Nephron progenitor cell (in vitro differentiated cells): Measurements from ENCODE around the gene ABCC5.

Experiments used
- DNase-seq: peaks from one replicate; pipeline ENCODE4 v3.0.0; 2021
- H3K27ac Mint-ChIP-seq: 2 replicates; pipeline ENCODE4 v1.8.0; 2021; ENCODE audit warnings: mild to moderate bottlenecking, moderate library complexity, mixed read lengths
- H3K27me3 Mint-ChIP-seq: 2 replicates; pipeline ENCODE4 v1.8.0; 2021; ENCODE audit warnings: mild to moderate bottlenecking, low read depth, mixed read lengths; ENCODE audit not compliant: poor library complexity
- H3K36me3 Mint-ChIP-seq: 2 replicates; pipeline ENCODE4 v1.8.0; 2021; ENCODE audit warnings: low read depth, mixed read lengths
- H3K4me1 Mint-ChIP-seq: 2 replicates; pipeline ENCODE4 v1.8.0; 2021; ENCODE audit warnings: mixed read lengths
- H3K4me3 Mint-ChIP-seq: 2 replicates; pipeline ENCODE4 v1.8.0; 2021; ENCODE audit warnings: mild to moderate bottlenecking, moderate library complexity, mixed read lengths
- H3K9me3 Mint-ChIP-seq: 2 replicates; pipeline ENCODE4 v1.8.0; 2021; ENCODE audit warnings: mild to moderate bottlenecking, moderate library complexity, mixed read lengths
- TF ChIP-seq, protein P1 (sequence below): fragments of 200-600 bp; sonication (generic); IDR thresholded peaks from 2 replicates; pipeline ENCODE4 v1.5.0; 2021; ENCODE audit warnings: antibody characterized with exemption

Gene ABCC5

GRCh38 chr3:183884427-183885296 lies 133.0 kb downstream of the ABCC5 start, which contains the start of gene PARL:
TSS of gene PARL (minus strand) at chr3:183884880. CDS start at chr3:183884846, 34 bp downstream.
- peaks cover 32% of the 10 kb centered on the region for H3K4me1 Mint-ChIP-seq
- H3K27ac Mint-ChIP-seq = peak within 1 kb of the TSS; percentile 89
- peak; percentile 98 for DNase-seq
- no peaks in the 10 kb centered on the region for H3K9me3 Mint-ChIP-seq
- peaks cover 35% of the 10 kb centered on the region for H3K27me3 Mint-ChIP-seq
- peaks cover 4% of the 10 kb centered on the region for H3K36me3 Mint-ChIP-seq
- TF ChIP-seq, protein P1, sequence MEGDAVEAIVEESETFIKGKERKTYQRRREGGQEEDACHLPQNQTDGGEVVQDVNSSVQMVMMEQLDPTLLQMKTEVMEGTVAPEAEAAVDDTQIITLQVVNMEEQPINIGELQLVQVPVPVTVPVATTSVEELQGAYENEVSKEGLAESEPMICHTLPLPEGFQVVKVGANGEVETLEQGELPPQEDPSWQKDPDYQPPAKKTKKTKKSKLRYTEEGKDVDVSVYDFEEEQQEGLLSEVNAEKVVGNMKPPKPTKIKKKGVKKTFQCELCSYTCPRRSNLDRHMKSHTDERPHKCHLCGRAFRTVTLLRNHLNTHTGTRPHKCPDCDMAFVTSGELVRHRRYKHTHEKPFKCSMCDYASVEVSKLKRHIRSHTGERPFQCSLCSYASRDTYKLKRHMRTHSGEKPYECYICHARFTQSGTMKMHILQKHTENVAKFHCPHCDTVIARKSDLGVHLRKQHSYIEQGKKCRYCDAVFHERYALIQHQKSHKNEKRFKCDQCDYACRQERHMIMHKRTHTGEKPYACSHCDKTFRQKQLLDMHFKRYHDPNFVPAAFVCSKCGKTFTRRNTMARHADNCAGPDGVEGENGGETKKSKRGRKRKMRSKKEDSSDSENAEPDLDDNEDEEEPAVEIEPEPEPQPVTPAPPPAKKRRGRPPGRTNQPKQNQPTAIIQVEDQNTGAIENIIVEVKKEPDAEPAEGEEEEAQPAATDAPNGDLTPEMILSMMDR = peak; percentile 84
- peak within 1 kb of the TSS; percentile 99 for H3K4me3 Mint-ChIP-seq

DNA sequence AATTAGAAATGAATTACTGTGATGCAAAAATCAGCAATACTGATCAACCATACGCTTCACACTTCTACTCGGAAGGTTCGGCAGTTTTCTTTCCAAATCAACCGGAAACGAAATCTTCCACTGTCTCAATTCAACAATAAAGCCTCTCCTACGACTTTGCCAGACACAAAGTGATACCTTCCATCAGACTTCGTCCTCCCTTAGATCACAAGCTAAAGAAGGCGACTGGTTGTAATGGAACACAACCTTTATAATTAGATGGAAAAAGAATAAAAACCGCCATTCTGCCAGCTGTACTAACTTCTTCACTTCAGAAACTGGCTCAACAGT lies 133.6 kb downstream of the ABCC5 start:
- no peaks in the 10 kb centered on the region for H3K9me3 Mint-ChIP-seq
- peak overlapping the region; percentile 99 for H3K4me3 Mint-ChIP-seq
- H3K27me3 Mint-ChIP-seq = peaks cover 29% of the 10 kb centered on the region
- peak overlapping the region; percentile 89 for H3K27ac Mint-ChIP-seq
- TF ChIP-seq, protein P1 = no peak
- DNase-seq = no peak
- peaks cover 32% of the 10 kb centered on the region for H3K4me1 Mint-ChIP-seq
- H3K36me3 Mint-ChIP-seq = peaks cover 7% of the 10 kb centered on the region

GRCh38 chr3:183883291-183884096 lies 134.2 kb downstream of the ABCC5 start:
- peaks cover 10% of the 10 kb centered on the region for H3K36me3 Mint-ChIP-seq
- no peaks in the 10 kb centered on the region for H3K9me3 Mint-ChIP-seq
- TF ChIP-seq, protein P1 = no peak
- peak overlapping the region; percentile 99 for H3K4me3 Mint-ChIP-seq
- H3K27me3 Mint-ChIP-seq = peaks cover 24% of the 10 kb centered on the region
- no peak for DNase-seq
- peak overlapping the region; percentile 61 for H3K27ac Mint-ChIP-seq
- H3K4me1 Mint-ChIP-seq = peaks cover 32% of the 10 kb centered on the region

- TF ChIP-seq, protein P1 = no peak
- Mint-ChIP-seq H3K4me3 (no peak overlapping the region), H3K4me1 (peaks cover 27% of the 10 kb centered on the region), H3K36me3 (peaks cover 23% of the 10 kb centered on the region), H3K27me3 (peaks cover 3% of the 10 kb centered on the region), H3K9me3 (no peaks in the 10 kb centered on the region), H3K27ac (peak overlapping the region; percentile 29)
- DNase-seq = no peak
Observed at GRCh38 chr3:183880121-183880520, 137.6 kb downstream of the ABCC5 start.

DNA sequence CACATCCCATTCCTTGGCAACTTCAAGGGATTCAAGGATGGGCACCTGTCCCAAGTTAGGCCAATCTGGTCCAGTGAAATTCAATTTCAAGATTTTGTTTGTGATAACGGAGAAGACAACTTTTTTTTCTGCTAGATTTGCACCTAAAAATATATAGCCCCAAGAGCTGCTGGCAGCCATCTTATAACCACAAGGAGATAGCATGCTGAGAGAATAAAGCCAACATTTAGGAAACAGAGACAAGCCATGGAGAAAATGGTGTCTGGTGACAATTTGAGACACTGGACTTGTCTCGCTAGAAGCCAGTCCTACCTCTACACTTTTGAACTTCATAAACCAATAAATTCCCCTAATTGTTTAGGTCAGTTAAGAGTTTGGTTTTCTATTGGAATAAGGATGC lies 138.4 kb downstream of the ABCC5 start:
- no peak overlapping the region for H3K27ac Mint-ChIP-seq
- peaks cover 21% of the 10 kb centered on the region for H3K4me1 Mint-ChIP-seq
- peaks cover 23% of the 10 kb centered on the region for H3K36me3 Mint-ChIP-seq
- TF ChIP-seq, protein P1 = no peak
- H3K27me3 Mint-ChIP-seq = no peaks in the 10 kb centered on the region
- H3K4me3 Mint-ChIP-seq = no peak overlapping the region
- no peaks in the 10 kb centered on the region for H3K9me3 Mint-ChIP-seq
- no peak for DNase-seq
